Suprapubic skin (tissue), 4 donors: Measurements from ENCODE around the gene CDS2.

ENCODE experiments used
- CTCF ChIP-seq, 2 donors: fragments of 200-600 bp in 1 of 2; fragments of 450-650 bp in 1 of 2; sonication (generic) in 1 of 2; IDR thresholded peaks; one replicate each; pipeline ENCODE4 v1.5.1; 2016 to 2019; ENCODE audit warnings: antibody characterized with exemption in 2 of 2, mild to moderate bottlenecking in 1 of 2, moderate library complexity in 1 of 2
- POLR2A ChIP-seq, 2 donors: fragments of 450-650 bp; IDR thresholded peaks; one replicate each; pipeline ENCODE4 v1.6.1; 2017; ENCODE audit warnings: antibody characterized with exemption in 2 of 2, mild to moderate bottlenecking in 2 of 2, moderate library complexity in 2 of 2
- POLR2AphosphoS5 ChIP-seq, 3 donors: sonication (generic); formaldehyde crosslinking; IDR thresholded peaks; one replicate each; pipeline ENCODE4 v1.6.1; 2017; ENCODE audit warnings: antibody characterized with exemption in 3 of 3

DNA sequence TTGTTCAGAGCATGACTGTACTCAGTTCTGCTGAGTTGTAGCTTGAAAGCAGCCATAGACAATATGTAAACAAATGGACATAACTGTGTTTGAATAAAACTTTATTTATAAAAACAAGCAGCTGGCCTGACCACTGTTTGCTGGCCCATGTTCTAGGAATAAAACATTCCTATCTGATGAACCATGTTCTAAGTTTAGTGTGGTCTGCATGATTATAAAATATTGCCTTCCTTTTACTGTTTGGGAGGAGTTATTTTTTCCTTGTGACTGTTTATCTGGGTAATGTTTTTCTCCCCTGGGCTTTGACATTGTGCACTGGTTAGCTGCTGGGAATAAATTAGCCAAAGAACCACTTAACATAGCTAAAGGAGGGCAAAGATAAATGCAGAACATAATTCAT lies 55.1 kb downstream of the CDS2 start:
- TF ChIP-seq POLR2A (IDR thresholded peaks at IDR 0.05) (no peak), CTCF (IDR thresholded peaks at IDR 0.05) (no peak), POLR2AphosphoS5 (IDR thresholded peaks at IDR 0.05) (no peak)
